ENCODE results near the gene PDP2.
"Not testable (repeated sequence)": the region's sequence is repeated elsewhere in the genome, so short reads cannot be mapped to it uniquely, and the experiment has no call there.

The PDP2 gene

DNA sequence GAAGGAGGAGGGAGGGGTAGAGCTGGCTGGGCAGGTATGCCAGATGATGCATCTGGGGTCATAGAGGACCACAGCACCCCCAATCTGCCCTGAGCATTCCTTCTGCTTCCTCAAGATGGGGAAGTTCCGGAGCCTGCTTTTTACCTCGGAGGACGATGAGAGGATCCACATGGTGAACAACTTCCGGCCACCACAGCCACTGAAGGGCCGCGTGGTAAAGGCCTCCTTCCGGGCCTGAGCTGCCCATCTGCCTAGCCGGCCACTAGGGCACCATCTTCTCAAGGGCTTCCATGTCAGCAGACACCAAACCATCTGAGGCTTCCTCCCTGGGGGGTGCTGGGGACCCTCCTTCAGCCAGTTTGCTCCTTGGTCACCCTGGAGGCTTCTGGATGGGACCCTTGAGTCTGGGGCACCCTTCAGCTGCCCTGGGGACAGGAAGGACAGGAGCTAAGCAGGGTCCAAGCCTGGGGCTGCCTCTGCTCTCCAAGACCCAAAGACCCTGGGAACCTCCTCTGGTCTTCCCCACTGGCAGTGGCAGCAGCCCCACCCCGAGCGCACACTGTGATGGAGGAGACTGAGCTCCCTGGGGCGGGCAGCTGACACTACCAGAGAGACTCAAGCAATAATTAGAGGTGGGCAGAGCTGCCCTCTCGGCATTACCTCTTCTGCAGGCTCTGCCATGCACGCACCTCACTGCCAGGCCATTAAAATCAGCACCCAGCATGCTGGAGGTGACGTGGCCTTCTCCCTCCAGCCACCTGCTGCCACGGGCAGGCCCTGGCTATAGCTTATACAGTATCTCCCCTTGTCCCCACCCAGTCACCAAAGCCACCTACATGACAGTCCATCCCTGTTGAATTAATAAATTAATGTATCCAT is 26.8 kb upstream of the PDP2 start:
- DNase-seq (ENCODE audit: low read depth) = no peak

DNA sequence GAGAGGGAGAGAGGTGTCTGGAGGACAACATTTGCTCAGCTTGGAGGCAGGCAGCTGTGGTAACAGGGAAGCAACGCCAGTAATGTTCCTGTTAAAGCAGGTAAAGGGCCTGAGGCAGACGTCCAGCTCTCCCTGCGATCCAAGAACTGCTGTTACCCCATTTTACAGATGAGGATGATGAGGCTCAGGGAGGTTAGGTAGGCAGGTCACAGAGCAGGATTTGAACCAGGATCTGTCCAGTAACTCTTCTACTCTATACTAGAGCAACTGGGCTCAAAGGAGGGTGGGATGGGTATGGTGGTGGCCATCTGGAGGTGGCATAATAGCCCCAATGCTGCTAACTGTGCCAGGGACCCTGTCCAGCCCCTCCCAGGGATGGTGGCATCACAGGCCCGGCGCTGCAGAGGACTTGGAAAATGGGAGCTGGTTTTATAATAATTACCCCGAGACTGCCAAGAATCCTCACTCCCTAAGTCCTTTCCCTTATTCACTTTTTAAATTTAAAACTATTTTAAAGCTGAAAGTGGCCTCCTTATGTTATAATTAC is 24.1 kb upstream of the PDP2 start:
- no peak for DNase-seq (ENCODE audit: low read depth)

DNA sequence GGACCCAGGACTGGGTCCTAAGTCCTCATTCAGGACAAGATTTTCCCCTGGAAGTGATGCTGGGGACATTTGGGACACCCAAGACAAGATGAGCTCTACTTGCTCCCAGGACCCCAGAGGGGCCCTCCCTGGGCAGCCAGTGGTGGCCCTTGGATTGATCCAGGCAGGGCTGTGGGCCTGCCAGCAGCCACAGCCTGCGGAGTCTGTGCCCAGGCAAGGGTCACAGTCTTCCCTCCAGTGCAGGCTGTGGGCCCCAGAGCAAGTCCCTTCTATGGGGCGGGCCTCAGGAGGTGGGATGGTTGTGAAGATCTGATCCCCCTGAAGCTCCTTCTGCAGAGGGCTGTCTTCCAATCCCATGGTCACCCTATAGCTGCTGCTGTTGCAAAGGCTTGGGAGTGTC is 23.5 kb upstream of the PDP2 start:
- DNase-seq (ENCODE audit: low read depth) = no peak

DNA sequence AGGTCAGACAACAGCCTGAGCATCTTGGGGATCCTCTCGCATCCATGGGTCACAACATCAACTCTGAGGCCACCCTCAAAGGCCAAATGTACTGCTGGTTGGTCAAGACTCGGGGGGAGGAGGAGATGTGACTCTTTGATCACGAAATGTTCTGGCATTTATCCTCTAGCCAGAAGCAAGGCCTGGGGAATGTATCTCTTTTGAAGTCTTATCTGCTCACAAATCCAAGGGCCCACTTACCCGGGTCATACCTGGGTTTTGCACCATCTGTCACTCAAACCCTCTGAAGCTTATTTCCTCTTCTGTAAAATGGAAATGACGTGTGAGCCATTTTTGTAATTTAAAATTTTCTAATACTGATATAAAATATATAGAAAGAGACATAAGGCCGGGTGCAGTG is 22.9 kb upstream of the PDP2 start:
- no peak for DNase-seq (ENCODE audit: low read depth)

DNA sequence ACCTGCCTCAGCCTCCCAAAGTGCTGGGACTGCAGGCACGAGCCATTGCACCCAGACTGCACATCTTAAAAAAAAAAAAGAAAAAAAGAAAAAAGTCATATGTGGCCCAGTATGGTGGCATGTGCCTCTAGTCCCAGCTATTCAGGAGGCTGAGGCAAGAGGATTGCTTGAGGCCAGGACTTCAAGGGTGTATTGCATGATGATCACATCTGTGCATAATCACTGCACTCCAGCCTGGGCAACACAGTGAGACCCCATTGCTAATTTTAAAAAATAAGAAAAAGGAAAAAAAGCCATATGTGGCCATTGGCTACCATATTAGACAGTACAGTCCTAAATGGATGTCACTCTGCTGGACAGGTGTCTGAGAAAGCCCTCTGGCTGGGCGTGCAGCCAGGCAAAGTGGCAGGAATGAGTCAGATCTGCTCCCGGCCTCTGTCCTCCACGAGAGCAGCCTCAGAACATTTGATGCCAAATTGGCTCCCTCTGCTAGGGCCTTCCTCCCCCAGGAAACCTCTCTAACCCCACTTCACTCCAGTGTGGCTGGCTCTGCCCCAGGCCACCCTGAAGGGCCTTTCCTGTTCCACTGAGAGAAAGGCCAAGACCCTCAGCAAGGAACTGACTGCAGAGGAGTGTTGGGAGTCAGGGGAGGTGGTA is 21.4 kb upstream of the PDP2 start:
- DNase-seq (ENCODE audit: low read depth) = no peak

DNA sequence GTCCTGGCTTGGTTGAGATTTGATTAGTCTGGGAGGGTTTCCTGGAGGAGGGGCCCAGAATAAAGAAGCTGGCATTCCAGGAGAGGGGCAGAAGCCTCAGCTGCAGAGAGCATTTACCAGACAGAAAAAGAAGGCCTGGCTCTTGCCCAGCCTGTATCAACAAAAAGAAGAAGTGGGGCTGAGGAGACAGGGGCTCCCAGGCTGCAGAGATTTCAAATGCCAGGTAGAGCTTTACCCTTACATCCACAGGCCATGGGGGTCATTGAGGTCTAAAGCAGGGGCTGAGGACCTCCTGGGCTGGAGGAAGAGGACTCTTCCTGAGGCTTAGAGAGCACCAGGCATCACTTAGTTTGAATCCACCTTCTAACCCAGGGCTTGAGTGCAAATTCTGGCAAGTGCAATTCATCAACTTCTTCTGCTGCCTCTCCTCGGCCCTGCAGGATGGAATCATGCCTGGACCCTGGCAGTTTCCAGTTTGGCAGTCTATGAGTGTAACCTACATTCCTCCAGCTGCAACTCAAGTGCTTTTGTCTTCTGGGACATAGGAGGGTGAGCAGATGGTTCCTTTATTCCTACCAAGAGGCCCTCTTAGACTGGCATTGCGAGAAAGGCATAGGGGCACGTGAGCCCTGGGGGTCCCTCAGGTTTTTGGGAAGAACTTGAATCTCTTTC is 20.8 kb upstream of the PDP2 start:
- no peak for DNase-seq (ENCODE audit: low read depth)

DNA sequence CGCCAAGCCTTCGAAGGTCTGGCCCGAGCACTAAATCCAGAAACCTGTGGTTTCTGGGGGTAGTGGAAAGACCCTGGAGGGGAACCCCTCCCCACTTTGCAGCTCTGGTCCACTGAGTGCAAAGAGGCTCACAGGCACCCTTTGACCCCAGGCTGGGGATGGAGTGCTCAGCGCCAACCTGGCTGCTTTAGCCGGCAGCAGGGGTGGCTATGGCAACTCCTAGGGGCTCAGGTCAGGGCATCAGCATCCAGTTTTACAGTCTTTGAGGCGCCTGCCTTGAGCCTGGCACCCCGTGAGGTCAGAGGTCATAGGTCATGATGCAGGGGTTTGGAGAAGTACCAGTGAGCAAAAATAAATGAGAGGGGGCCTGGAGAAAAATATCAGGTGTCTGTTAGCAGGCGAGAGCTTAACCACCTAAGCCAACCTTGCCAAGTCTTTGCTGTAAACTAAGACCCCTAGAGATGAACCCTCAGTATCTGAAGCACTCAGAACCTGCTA is 18.2 kb upstream of the PDP2 start:
- no peak for DNase-seq (ENCODE audit: low read depth)

DNA sequence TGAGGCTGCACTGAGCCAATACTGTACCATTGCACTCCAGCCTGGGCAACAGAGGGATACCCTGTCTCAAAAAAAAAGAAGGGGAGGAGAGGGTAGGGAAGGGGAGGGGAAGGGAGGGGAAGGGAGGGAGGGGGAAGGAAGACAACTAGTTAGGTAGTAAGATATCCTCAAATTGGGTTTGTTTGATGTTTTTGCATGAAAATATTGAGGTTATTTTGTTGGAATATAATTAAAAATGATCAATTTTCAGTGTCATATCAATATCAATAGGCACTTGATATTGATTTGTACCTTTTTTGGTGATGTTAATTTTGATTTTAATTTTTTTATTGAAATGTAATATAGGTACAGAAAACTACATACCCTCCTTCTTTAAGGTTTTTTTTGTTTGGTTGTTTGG is 16.6 kb upstream of the PDP2 start:
- no peak for DNase-seq (ENCODE audit: low read depth)

DNA sequence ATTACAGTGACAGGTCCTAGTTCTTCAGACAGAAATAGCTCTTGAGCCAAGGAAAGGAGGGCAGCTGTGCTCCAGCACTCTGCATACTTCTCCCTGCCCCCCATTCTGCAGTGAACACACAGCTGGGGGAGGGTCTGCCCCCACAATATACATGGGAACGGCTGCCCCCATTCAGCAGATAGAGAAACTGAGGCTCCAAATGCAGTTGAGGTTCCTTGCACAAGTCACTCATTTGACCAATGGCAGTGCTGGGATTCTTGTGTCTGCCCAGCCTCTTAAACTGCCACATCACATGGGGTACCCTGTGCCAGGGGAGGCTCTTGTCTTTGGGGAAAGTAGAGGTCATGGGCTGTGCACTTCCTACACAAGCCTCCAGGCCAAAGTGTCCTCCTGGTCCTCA is 10.9 kb upstream of the PDP2 start:
- DNase-seq (ENCODE audit: low read depth) = no peak

DNA sequence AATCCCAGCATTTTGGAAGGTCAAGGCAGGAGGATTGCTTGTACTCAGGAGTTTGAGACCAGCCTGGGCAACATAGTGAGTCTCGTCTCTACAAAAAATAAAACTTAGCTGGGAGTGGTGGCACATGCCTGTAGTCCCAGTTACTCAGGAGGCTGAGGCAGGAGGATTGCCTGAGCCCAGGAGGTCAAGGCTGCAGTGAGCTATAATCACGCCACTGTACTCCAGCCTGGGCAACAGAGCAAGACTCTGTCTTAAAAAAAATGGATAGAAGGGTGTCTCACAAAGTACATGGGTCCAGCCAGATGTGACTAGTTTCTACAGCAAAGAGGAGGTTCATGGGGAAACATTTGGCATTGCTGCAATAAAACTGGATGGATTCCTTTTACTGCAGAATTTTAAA is 9.0 kb upstream of the PDP2 start:
- not testable (repeated sequence) for DNase-seq (ENCODE audit: low read depth)

DNA sequence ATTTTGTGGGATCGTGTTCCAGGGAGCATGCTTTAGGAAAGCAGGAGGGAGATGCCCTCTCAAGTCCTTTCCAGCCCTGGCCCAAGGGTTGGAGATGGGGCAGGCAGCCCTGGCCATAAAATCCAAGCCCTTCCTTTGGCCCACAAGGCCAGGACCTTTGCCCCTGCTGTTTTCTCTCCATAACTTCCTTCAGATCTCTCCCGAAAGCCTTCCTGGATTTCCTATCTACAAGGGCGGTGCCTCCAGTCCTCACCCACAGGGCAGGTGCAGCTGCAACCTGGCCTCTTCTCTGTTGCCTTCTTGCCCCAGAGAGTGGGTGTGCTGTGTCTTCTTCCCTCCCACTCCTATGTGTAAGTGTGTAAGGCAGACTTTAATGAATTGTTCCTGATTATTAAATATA is 8.5 kb upstream of the PDP2 start:
- no peak for DNase-seq (ENCODE audit: low read depth)

DNA sequence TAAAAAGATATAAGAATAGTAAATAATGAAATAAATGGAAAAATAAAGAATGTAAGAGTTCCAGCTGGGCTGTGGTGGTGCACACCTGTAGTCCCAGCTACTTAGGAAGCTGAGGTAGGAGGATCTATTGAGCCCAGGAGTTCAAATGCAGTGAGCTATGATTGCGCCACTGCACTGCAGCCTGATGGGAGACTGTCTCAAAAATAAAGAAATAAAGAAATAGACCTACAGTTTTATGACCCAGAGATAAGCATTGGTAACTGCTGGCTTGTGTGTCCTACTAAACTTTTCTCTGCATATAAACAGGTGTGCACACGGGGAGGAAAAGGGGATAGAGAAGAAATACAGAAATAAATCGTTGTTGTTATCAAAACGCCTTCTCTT is 7.8 kb upstream of the PDP2 start:
- DNase-seq (ENCODE audit: low read depth) = no peak

DNA sequence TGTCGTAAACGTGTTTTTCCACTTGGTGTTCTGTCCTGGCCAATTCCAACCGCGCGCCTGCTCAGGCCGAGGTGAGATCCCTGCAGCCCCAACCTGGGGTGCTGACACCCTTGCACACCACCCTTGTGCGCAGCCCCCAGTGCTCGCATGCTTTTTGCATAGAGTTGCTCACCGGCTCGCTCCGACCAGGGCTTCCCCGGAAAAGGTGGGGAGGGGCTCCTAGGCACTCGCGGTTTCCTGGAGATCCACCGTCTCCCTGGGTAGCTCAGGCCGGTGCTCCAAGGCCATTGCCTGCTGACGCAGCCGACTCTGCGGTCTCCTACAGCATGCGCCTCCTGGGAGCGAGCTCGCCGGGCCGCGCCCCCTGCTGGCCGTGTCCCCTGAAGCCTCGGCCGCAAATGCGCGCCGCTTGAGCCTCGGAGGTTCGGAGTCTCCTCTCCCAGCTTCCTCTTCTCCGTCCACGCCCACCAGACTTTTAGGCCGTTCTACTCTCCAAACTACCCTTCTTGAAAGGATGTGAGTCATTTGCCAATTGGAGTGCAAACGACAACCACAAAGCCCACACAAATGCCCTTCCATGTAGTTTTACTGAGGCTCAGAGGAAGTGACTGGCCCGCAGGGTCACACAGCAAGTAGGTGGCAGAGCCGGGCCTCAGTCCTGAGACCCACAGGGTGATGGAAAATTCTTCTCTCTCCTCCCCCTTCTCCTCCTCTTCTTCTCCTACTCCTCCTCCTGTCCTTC is 7.2 kb upstream of the PDP2 start:
- DNase-seq (ENCODE audit: low read depth) = peak; percentile 90

DNA sequence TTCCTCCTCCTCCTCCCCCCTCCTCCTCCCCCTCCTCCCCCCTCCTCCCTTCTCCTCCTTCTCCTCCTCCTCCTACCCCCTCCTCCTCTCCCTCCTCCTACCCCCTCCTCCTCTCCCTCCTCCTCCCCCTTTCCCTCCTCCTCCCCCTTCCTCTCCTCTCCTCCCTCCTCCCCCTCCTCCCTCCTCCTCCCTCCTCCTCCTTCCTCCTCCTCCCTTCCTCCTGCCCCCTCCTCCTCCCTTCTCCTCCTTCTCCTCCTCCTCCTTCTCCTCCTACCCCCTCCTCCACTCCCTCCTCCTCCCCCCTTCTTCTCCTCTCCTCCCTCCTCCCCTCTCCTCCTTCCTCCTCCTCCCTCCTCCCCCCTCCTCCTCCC is 6.6 kb upstream of the PDP2 start:
- DNase-seq (ENCODE audit: low read depth) = no peak

DNA sequence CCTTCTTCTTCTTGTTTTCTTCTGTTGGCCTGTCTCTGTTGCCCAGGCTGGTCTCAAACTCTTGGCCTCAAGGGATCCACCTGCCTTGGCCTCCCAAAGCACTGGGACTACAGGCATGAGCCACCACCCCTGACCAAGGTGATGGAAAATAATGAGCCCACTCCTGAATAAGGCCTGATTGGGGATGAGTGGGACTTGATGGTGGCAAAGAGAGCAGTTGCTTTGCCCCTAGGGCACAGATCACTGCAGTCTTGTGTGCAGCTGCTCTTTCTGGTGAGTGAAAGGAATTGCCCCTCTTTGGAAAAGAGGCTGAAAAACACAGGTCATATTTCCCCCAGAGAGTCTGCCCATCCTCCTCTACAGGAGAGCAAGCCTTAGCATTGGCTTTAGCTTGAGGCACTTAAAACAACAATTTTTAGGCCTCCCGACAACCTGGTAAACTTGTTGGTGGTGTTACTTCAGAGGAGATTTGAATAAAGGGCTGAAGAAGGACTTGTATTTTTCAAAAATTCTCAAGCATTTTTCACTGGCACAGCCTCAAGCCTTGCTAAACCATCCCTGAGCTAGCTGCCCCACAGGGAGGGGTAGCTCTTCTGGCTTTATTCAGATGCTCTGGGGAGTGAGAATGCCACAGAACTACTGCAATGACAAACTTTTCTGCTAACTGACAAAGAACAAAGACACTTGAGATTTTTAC is 6.1 kb upstream of the PDP2 start:
- DNase-seq (ENCODE audit: low read depth) = no peak

DNA sequence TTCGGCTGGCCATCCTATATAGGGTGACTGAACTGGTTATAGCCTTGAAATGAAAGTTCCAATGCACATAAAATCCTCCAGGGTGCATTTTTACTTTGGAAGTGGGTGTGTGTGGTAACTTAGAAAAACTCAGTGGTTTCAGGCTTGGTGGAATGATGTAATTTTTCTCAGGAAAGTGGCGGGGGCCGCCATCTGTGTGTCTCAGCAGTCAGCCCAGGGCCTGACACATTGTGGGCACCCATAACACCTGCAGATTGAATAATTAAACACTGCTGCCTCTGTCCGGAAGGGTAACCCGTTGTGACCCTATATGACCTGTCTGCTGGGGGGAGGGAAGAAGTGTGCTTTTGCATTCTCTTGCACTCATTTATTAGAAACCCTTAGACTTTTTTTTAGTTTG is 2.2 kb upstream of the PDP2 start:
- peak; percentile 64 for DNase-seq (ENCODE audit: low read depth)

DNA sequence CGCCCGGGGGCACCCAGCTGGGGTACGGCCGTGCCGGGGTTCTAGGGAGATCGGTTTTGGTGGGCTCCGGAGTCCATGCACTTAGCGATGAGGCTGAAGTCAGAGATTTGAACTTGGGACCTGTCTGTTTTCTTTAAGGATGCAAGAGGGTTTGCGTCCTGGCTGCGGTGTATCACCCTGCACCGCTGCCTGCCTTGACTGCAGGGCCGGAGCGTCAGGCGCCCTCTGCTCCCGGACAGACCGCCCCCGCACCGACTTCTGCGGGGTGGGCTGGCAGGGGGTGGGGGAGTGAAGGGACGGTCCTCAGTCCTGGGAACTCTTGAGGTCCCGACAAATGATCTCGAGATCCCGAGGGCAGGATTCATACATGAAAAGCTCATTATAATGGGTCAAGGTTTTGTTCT is 701 bp downstream of the PDP2 start:
- DNase-seq (ENCODE audit: low read depth) = no peak

DNA sequence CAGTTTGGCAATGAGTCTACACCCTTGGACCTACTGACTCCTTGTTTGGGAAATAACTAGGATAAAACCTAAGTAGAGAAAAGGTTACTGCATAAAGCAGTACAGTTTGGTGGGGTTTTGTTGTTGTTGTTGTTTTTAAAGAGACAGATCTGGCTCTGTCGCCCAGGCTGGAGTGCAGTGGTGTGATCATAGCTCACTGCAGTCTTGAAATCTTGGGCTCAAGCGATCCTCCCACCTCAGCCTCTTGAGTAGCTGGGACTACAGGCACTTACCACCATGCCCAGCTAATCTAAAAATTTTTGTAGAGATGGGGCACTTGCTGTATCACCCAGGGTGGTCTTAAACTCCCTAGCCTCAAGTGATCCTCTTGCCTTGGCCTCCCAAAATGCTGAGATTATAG is 1.2 kb downstream of the PDP2 start:
- no peak for DNase-seq (ENCODE audit: low read depth)

DNA sequence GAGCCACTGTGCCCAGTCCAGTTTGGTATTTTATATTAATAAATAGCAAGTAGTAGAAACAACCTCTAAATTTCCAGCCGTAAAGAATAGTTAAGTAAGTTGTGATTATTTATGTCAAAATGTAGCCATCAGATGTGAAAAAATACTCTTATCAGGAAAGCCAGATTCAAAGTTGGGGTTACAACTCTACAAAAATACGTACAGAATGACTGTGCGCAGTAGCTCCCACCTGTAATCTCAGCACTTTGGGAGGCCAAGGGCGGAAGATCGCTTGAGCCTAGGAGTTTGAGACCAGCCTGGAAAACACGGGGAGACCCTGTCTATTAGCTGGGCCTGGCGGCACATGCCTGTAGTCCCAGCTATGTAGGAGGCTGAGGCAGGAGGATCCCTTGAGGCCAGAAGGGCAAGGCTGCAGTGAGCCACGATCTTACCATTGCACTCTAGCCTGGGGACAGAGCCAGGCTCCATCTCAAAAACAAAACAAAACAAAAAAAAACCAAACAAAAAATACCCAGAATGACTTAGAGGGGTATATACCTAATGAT is 1.7 kb downstream of the PDP2 start:
- no peak for DNase-seq (ENCODE audit: low read depth)

DNA sequence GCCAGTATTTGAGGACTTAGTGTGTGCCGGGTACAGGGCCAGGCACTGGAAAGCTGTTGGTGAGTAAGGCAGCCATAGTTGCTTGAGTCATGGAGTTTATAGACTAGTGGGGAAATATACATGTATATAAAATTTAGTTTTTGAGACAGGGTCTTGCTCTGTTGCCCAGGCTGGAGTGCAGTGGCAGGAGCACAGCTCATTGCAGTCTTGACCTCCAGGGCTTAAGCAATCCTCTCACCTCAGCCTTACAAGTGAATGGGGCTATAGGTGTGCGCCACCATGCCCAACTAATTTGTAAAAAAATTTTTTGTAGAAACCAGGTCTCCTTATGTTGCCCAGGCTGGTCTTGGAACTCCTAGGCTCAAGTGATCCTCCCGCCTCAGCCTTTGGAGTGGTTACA is 2.4 kb downstream of the PDP2 start:
- no peak for DNase-seq (ENCODE audit: low read depth)

DNA sequence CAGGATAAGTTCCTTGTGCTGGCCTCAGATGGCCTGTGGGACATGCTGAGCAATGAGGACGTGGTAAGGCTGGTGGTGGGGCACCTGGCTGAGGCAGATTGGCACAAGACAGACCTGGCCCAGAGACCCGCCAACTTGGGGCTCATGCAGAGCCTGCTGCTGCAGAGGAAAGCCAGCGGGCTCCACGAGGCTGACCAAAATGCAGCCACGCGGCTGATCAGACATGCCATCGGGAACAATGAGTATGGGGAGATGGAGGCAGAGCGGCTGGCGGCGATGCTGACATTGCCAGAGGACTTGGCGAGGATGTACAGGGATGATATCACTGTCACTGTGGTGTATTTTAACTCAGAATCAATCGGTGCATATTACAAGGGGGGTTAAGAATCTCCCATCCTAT is 5.2 kb downstream of the PDP2 start:
- no peak for DNase-seq (ENCODE audit: low read depth)
